A673 (cell line): Measurements from ENCODE around the gene NDUFB3.

Experiments used
- EZH2 ChIP-seq: fragments of 200-600 bp; sonication (generic); IDR thresholded peaks from 2 replicates; pipeline ENCODE4 v1.6.1; 2017; ENCODE audit warnings: borderline replicate concordance, low read depth, mild to moderate bottlenecking, mixed read lengths, antibody characterized with exemption, low read length; ENCODE audit not compliant: poor library complexity, severe bottlenecking
- TF ChIP-seq, protein P1 (sequence below): fragments of 300-800, 200-600 bp; sonication (generic); conservative IDR thresholded peaks from 2 replicates; pipeline ENCODE4 v1.5.1; 2017; ENCODE audit warnings: low read depth, mild to moderate bottlenecking, antibody characterized with exemption, low read length, moderate library complexity, mixed read lengths

- TF ChIP-seq, protein P1, sequence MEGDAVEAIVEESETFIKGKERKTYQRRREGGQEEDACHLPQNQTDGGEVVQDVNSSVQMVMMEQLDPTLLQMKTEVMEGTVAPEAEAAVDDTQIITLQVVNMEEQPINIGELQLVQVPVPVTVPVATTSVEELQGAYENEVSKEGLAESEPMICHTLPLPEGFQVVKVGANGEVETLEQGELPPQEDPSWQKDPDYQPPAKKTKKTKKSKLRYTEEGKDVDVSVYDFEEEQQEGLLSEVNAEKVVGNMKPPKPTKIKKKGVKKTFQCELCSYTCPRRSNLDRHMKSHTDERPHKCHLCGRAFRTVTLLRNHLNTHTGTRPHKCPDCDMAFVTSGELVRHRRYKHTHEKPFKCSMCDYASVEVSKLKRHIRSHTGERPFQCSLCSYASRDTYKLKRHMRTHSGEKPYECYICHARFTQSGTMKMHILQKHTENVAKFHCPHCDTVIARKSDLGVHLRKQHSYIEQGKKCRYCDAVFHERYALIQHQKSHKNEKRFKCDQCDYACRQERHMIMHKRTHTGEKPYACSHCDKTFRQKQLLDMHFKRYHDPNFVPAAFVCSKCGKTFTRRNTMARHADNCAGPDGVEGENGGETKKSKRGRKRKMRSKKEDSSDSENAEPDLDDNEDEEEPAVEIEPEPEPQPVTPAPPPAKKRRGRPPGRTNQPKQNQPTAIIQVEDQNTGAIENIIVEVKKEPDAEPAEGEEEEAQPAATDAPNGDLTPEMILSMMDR: no peak
- no peak for TF ChIP-seq EZH2
These were observed 1.3 kb downstream of the NDUFB3 start for GRCh38 chr2:201073071-201073470.
